AG08395 (cell line): Measurements from ENCODE around the gene TAS2R10.

Experiments used
- DNase-seq: peaks from one replicate; pipeline ENCODE4 v3.0.0; 2012; ENCODE audit warnings: mixed read lengths, low spot score

Gene TAS2R10

GRCh38 chr12:10779103-10779502 is 47.1 kb downstream of the TAS2R10 start:
- no peak for DNase-seq
